Neural cell (in vitro differentiated cells): ENCODE results near the gene NTNG1. TPM values are rescaled to one million over a fixed set of nuclear protein-coding genes. Genes with fewer than 3 reads are reported as not detected.

Source experiments
- H2AFZ ChIP-seq: fragments of 200-600, 300-800 bp; sonication (generic), shearing (Covaris generic); 2 replicates; pipeline ENCODE4 v1.6.0; 2014; ENCODE audit warnings: low read depth, mild to moderate bottlenecking, antibody characterized with exemption, low read length, moderate library complexity
- H3F3A ChIP-seq: fragments of 200-600 bp; shearing (Covaris generic); 2 replicates; pipeline ENCODE4 v1.6.1; 2016; ENCODE audit warnings: mild to moderate bottlenecking, moderate library complexity, mixed read lengths, antibody characterized with exemption, low read length; ENCODE audit not compliant: insufficient read depth, poor library complexity, severe bottlenecking
- H3K27ac ChIP-seq: fragments of 200-600, 300-800 bp; sonication (generic), shearing (Covaris generic); 2 replicates; pipeline ENCODE4 v1.5.1; 2014; ENCODE audit warnings: mild to moderate bottlenecking, low read length, moderate library complexity
- H3K27me3 ChIP-seq: fragments of 300-800, 200-600 bp; sonication (generic), shearing (Covaris generic); 2 replicates; pipeline ENCODE4 v1.6.0; 2014; ENCODE audit warnings: mild to moderate bottlenecking, low read depth, low read length, moderate library complexity; ENCODE audit not compliant: insufficient read depth
- H3K36me3 ChIP-seq: fragments of 300-800, 200-600 bp; sonication (generic), shearing (Covaris generic); 2 replicates; pipeline ENCODE4 v1.5.1; 2014; ENCODE audit warnings: mild to moderate bottlenecking, antibody characterized with exemption, low read length, moderate library complexity; ENCODE audit not compliant: insufficient read depth
- H3K4me2 ChIP-seq: fragments of 300-800, 200-600 bp; sonication (generic), shearing (Covaris generic); 2 replicates; pipeline ENCODE4 v1.6.0; 2014; ENCODE audit warnings: mild to moderate bottlenecking, low read length
- H3K4me3 ChIP-seq: fragments of 300-800, 200-600 bp; sonication (generic), shearing (Covaris generic); 2 replicates; pipeline ENCODE4 v1.5.1; 2014; ENCODE audit warnings: mild to moderate bottlenecking, low read length, moderate library complexity
- H3K79me2 ChIP-seq: fragments of 200-600 bp; shearing (Covaris generic); replicated peaks from 2 replicates; pipeline ENCODE4 v1.6.0; 2014; ENCODE audit warnings: mild to moderate bottlenecking, low read length, moderate library complexity; ENCODE audit not compliant: insufficient read depth
- H3K9ac ChIP-seq: fragments of 300-800, 200-600 bp; sonication (generic), shearing (Covaris generic); 2 replicates; pipeline ENCODE4 v1.6.1; 2016; ENCODE audit warnings: mild to moderate bottlenecking, low read length, mixed read lengths
- H3K9me2 ChIP-seq: fragments of 200-600 bp; shearing (Covaris generic); 2 replicates; pipeline ENCODE4 v1.6.1; 2016; ENCODE audit warnings: mild to moderate bottlenecking, low read length, mixed read lengths; ENCODE audit not compliant: insufficient read depth
- H3K9me3 ChIP-seq: fragments of 200-600, 300-800 bp; sonication (generic), shearing (Covaris generic); 2 replicates; pipeline ENCODE4 v1.6.1; 2016; ENCODE audit warnings: mild to moderate bottlenecking, mixed run types, low read length, moderate library complexity, mixed read lengths
- H4K20me1 ChIP-seq: fragments of 200-600 bp; shearing (Covaris generic); 2 replicates; pipeline ENCODE4 v1.6.1; 2016; ENCODE audit warnings: mild to moderate bottlenecking, mixed run types; ENCODE audit not compliant: insufficient read depth
- EP300 ChIP-seq: fragments of 450-650 bp; conservative IDR thresholded peaks from 2 replicates; pipeline ENCODE4 v1.6.1; 2014; ENCODE audit warnings: antibody characterized with exemption, mild to moderate bottlenecking, moderate library complexity; ENCODE audit not compliant: poor library complexity, severe bottlenecking
- EZH2 ChIP-seq: fragments of 200-600, 300-800 bp; shearing (Covaris generic), sonication (generic); IDR thresholded peaks from 2 replicates; pipeline ENCODE4 v1.6.1; 2014; ENCODE audit warnings: antibody characterized with exemption, low read length, borderline replicate concordance, mild to moderate bottlenecking; ENCODE audit not compliant: insufficient read depth, poor library complexity, severe bottlenecking
- MXI1 ChIP-seq: fragments of 450-650 bp; conservative IDR thresholded peaks from 2 replicates; pipeline ENCODE4 v1.6.1; 2014; ENCODE audit warnings: antibody characterized with exemption, mild to moderate bottlenecking; ENCODE audit not compliant: poor library complexity, severe bottlenecking
- POLR2AphosphoS5 ChIP-seq: IDR thresholded peaks from 2 replicates; pipeline ENCODE4 v1.6.1; 2012
- RAD21 ChIP-seq: fragments of 450-650 bp; conservative IDR thresholded peaks from 2 replicates; pipeline ENCODE4 v1.6.1; 2014; ENCODE audit warnings: antibody characterized with exemption, mild to moderate bottlenecking, moderate library complexity
- SMC3 ChIP-seq: fragments of 450-650 bp; conservative IDR thresholded peaks from 2 replicates; pipeline ENCODE4 v1.6.1; 2014; ENCODE audit warnings: antibody characterized with exemption, mild to moderate bottlenecking, moderate library complexity; ENCODE audit not compliant: poor library complexity
- TAF1 ChIP-seq: IDR thresholded peaks from 2 replicates; pipeline ENCODE4 v1.6.1; 2012; ENCODE audit warnings: low read depth
- polyA plus RNA-seq: library from polyadenylated mRNA; depleted of rRNA; stranded (reverse); fragments of >200 nt; gene quantifications from 2 replicates; pipeline ENCODE4 v1.2.3, GENCODE V29; 2014
- TF ChIP-seq, protein P1 (sequence below): IDR thresholded peaks from 2 replicates; pipeline ENCODE4 v1.6.1; 2012; ENCODE audit warnings: borderline replicate concordance
- TF ChIP-seq, protein P2 (sequence below): fragments of 450-650 bp; IDR thresholded peaks from 2 replicates; pipeline ENCODE4 v1.5.1; 2014; ENCODE audit warnings: antibody characterized with exemption, mild to moderate bottlenecking, moderate library complexity; ENCODE audit not compliant: poor library complexity, severe bottlenecking

Gene NTNG1
- polyA plus RNA-seq, 1 donor from 2014 or later: not detected

DNA sequence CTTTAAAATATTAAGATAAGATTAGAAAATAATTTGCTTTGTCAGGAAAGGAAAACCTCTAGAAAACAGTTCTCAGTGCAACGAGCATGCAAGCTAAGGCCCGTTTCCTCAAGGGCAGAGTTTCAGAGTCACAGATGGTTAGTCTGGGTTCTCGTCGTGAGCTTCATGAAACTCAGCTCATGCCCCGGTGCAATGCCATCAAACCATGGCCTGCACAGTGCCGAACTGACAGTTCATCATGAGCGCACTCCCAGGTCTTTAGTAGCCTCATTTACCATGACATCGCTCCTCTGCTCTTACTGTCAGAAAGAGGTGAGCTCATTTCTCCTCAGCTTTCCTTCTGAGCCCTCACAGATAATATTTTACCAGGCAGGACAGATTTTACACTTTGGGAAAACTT is 319.2 kb downstream of the NTNG1 start:
- H3K4me3 ChIP-seq: no peak overlapping the region
- TF ChIP-seq EP300: no peak
- TF ChIP-seq TAF1: no peak
- no peak for TF ChIP-seq MXI1
- TF ChIP-seq RAD21: no peak
- TF ChIP-seq SMC3: no peak
- no peak for TF ChIP-seq EZH2
- TF ChIP-seq POLR2AphosphoS5: no peak
- TF ChIP-seq, protein P1, sequence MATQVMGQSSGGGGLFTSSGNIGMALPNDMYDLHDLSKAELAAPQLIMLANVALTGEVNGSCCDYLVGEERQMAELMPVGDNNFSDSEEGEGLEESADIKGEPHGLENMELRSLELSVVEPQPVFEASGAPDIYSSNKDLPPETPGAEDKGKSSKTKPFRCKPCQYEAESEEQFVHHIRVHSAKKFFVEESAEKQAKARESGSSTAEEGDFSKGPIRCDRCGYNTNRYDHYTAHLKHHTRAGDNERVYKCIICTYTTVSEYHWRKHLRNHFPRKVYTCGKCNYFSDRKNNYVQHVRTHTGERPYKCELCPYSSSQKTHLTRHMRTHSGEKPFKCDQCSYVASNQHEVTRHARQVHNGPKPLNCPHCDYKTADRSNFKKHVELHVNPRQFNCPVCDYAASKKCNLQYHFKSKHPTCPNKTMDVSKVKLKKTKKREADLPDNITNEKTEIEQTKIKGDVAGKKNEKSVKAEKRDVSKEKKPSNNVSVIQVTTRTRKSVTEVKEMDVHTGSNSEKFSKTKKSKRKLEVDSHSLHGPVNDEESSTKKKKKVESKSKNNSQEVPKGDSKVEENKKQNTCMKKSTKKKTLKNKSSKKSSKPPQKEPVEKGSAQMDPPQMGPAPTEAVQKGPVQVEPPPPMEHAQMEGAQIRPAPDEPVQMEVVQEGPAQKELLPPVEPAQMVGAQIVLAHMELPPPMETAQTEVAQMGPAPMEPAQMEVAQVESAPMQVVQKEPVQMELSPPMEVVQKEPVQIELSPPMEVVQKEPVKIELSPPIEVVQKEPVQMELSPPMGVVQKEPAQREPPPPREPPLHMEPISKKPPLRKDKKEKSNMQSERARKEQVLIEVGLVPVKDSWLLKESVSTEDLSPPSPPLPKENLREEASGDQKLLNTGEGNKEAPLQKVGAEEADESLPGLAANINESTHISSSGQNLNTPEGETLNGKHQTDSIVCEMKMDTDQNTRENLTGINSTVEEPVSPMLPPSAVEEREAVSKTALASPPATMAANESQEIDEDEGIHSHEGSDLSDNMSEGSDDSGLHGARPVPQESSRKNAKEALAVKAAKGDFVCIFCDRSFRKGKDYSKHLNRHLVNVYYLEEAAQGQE: no peak
- TF ChIP-seq, protein P2, sequence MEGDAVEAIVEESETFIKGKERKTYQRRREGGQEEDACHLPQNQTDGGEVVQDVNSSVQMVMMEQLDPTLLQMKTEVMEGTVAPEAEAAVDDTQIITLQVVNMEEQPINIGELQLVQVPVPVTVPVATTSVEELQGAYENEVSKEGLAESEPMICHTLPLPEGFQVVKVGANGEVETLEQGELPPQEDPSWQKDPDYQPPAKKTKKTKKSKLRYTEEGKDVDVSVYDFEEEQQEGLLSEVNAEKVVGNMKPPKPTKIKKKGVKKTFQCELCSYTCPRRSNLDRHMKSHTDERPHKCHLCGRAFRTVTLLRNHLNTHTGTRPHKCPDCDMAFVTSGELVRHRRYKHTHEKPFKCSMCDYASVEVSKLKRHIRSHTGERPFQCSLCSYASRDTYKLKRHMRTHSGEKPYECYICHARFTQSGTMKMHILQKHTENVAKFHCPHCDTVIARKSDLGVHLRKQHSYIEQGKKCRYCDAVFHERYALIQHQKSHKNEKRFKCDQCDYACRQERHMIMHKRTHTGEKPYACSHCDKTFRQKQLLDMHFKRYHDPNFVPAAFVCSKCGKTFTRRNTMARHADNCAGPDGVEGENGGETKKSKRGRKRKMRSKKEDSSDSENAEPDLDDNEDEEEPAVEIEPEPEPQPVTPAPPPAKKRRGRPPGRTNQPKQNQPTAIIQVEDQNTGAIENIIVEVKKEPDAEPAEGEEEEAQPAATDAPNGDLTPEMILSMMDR: no peak
- H3K4me2 ChIP-seq: no peak overlapping the region
- H3K9me3 ChIP-seq: no peaks in the 10 kb centered on the region
- H2AFZ ChIP-seq: no peak overlapping the region
- no peak overlapping the region for H3K9ac ChIP-seq
- no peaks in the 10 kb centered on the region for H3K9me2 ChIP-seq
- no peaks in the 10 kb centered on the region for H3F3A ChIP-seq
- no peaks in the 10 kb centered on the region for H4K20me1 ChIP-seq
- no peaks in the 10 kb centered on the region for H3K36me3 ChIP-seq
- H3K27me3 ChIP-seq: no peaks in the 10 kb centered on the region
- no peaks in the 10 kb centered on the region for H3K79me2 ChIP-seq
- H3K27ac ChIP-seq: no peak overlapping the region

DNA sequence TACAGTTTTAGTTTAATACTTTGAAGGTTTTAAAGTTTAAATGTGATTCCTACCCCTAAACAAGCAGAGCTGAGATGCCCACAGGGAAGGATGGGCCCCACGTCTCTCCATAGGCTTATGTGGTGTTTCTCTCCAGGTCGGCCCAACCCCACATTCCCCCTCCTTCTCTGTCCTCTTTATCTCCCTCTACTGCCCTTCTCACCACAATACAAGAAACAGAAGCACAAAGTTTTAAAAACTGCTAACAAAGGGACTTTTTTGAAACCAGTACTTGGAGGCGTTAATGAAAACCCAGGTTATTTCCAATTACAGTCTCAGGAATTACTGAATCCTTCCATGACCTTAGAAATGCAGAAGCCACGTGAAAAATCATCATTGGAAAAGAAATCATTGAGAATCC is 324.0 kb downstream of the NTNG1 start:
- H3K27me3 ChIP-seq: no peaks in the 10 kb centered on the region
- H2AFZ ChIP-seq: no peak overlapping the region
- H3K36me3 ChIP-seq: no peaks in the 10 kb centered on the region
- no peak overlapping the region for H3K4me3 ChIP-seq
- no peaks in the 10 kb centered on the region for H3F3A ChIP-seq
- no peak overlapping the region for H3K27ac ChIP-seq
- no peak overlapping the region for H3K9ac ChIP-seq
- H4K20me1 ChIP-seq: no peaks in the 10 kb centered on the region
- H3K4me2 ChIP-seq: no peak overlapping the region
- no peaks in the 10 kb centered on the region for H3K9me3 ChIP-seq
- no peaks in the 10 kb centered on the region for H3K79me2 ChIP-seq
- TF ChIP-seq RAD21 (no peak), SMC3 (no peak), TAF1 (no peak), POLR2AphosphoS5 (no peak), EZH2 (no peak), EP300 (no peak), MXI1 (no peak)
- TF ChIP-seq, protein P2: no peak
- TF ChIP-seq, protein P1: no peak
- H3K9me2 ChIP-seq: no peaks in the 10 kb centered on the region
